ENCODE data around the gene DIP2A. TPM values are rescaled to one million over a fixed set of nuclear protein-coding genes. Genes with fewer than 3 reads are reported as not detected.
A peak's percentile ranks its signal among the peaks of the same experiment; 100 is the strongest.

The DIP2A gene
- polyA plus RNA-seq, 3 donors, result 4.6 to 55.4 (median 6.1) TPM

DNA sequence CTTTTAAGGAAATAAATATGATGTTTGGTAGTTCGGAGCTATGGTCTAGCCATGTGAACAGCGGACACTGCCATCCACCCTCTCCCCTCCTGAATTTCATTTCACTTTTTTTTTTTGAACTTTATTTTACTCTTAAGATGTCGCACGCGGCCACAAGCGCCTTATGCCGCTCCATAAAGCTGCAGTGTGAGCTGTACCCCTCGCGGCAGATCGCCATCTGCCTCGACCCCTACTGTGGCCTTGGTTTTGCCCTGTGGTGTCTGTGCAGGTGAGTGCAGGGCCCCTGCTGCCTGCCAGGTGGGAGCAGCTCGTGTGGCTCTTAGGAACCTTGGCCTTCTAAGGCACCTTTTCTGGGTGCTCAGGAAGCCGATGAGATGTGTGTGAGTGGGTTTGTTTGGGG lies 98.1 kb downstream of the DIP2A start:
- peaks cover 0 to 4% (median 0%) of the 10 kb centered on the region in 3 donors for H3K27me3 Mint-ChIP-seq (ENCODE audit: low read depth in 3 of 3)
- no peak overlapping the region for H3K4me3 Mint-ChIP-seq
- DNase-seq, result no peak
- H3K36me3 ChIP-seq (replicated peaks in 1 of 2; ENCODE audit: control insufficient read depth in 1 of 2, insufficient read depth in 2 of 2, low read length in 2 of 2), result peaks cover 67 to 80% of the 10 kb centered on the region in 2 donors
- H3K4me1 ChIP-seq (ENCODE audit: control insufficient read depth in 1 of 2, insufficient read depth in 2 of 2, low read length in 2 of 2), result peaks cover 16% of the 10 kb centered on the region in 2 donors
- no peak overlapping the region for H3K4me2 ChIP-seq (replicated peaks; ENCODE audit: extremely low read depth, low read length, poor library complexity, severe bottlenecking)
- peaks cover 15% of the 10 kb centered on the region for H3K4me1 Mint-ChIP-seq
- H3K4me3 ChIP-seq (replicated peaks in 1 of 3; ENCODE audit: low read depth in 2 of 3, low read length in 3 of 3), result no peak overlapping the region
- TF ChIP-seq, protein P1, sequence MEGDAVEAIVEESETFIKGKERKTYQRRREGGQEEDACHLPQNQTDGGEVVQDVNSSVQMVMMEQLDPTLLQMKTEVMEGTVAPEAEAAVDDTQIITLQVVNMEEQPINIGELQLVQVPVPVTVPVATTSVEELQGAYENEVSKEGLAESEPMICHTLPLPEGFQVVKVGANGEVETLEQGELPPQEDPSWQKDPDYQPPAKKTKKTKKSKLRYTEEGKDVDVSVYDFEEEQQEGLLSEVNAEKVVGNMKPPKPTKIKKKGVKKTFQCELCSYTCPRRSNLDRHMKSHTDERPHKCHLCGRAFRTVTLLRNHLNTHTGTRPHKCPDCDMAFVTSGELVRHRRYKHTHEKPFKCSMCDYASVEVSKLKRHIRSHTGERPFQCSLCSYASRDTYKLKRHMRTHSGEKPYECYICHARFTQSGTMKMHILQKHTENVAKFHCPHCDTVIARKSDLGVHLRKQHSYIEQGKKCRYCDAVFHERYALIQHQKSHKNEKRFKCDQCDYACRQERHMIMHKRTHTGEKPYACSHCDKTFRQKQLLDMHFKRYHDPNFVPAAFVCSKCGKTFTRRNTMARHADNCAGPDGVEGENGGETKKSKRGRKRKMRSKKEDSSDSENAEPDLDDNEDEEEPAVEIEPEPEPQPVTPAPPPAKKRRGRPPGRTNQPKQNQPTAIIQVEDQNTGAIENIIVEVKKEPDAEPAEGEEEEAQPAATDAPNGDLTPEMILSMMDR (IDR thresholded peaks at IDR 0.05), result no peak
- no peak overlapping the region for H3K9ac ChIP-seq (ENCODE audit: insufficient read depth, low read length, poor library complexity, severe bottlenecking)
- H3K36me3 Mint-ChIP-seq, result peaks cover 71 to 80% of the 10 kb centered on the region in 2 donors
- no peak overlapping the region for H3K27ac ChIP-seq (ENCODE audit: low read depth in 1 of 2, low read length in 2 of 2)
- no peaks in the 10 kb centered on the region for H3K9me3 ChIP-seq (replicated peaks in 1 of 2; ENCODE audit: control insufficient read depth in 1 of 2, insufficient read depth in 1 of 2, low read length in 2 of 2)
- H3K27me3 ChIP-seq (ENCODE audit: control insufficient read depth in 2 of 2, insufficient read depth in 2 of 2, low read length in 2 of 2), result no peaks in the 10 kb centered on the region
- H4K20me1 ChIP-seq (ENCODE audit: insufficient read depth, low read length), result no peaks in the 10 kb centered on the region
- H3K27ac Mint-ChIP-seq, result peak overlapping the region in 2 of 7 donors; percentile 31 to 66
- 97% methylated on average over 10 of the region's 13 CpGs for WGBS (ENCODE audit: insufficient coverage)
- no peaks in the 10 kb centered on the region for H3K79me2 ChIP-seq (ENCODE audit: insufficient read depth, low read length)
- no peaks in the 10 kb centered on the region for H3K9me3 Mint-ChIP-seq
- H2AFZ ChIP-seq (ENCODE audit: insufficient read depth, low read depth, low read length, poor library complexity, severe bottlenecking), result no peak overlapping the region
- intact Hi-C loops (cut with micrococcal nuclease), result no loop called here

DNA sequence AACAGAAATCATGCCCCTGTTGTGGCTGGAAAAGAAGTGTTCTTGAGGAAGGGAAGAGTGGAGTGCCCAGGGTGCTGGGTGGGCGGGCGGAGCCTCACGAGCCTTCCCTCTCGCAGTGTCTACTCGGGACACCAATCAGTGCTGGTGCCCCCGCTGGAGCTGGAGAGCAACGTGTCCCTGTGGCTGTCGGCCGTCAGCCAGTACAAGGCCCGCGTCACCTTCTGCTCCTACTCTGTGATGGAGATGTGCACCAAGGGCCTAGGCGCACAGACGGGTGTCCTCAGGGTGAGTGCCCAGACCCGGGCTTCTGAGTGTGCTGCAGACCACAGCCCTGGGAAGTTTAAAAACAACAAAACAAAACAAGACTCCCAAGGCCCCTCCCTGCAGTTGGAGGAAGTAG lies 98.8 kb downstream of the DIP2A start:
- Mint-ChIP-seq H3K9me3 (no peaks in the 10 kb centered on the region), H3K4me1 (peaks cover 11% of the 10 kb centered on the region), H3K4me3 (no peak overlapping the region), H3K36me3 (peaks cover 78 to 87% of the 10 kb centered on the region in 2 donors), H3K27ac (peak overlapping the region in 1 of 7 donors; percentile 54), H3K27me3 (ENCODE audit: low read depth in 3 of 3) (peaks cover 0 to 4% (median 0%) of the 10 kb centered on the region in 3 donors)
- H3K27ac ChIP-seq (ENCODE audit: low read depth in 1 of 2, low read length in 2 of 2), result peak overlapping the region in 1 of 2 donors; percentile 2
- no peaks in the 10 kb centered on the region for H3K27me3 ChIP-seq (ENCODE audit: control insufficient read depth in 2 of 2, insufficient read depth in 2 of 2, low read length in 2 of 2)
- peak overlapping the region; percentile 1 for H3K9ac ChIP-seq (ENCODE audit: insufficient read depth, low read length, poor library complexity, severe bottlenecking)
- H3K4me3 ChIP-seq (replicated peaks in 1 of 3; ENCODE audit: low read depth in 2 of 3, low read length in 3 of 3), result no peak overlapping the region
- no peaks in the 10 kb centered on the region for H3K79me2 ChIP-seq (ENCODE audit: insufficient read depth, low read length)
- WGBS (ENCODE audit: insufficient coverage), result 96% methylated on average over 11 of the region's 14 CpGs
- no peak overlapping the region for H2AFZ ChIP-seq (ENCODE audit: insufficient read depth, low read depth, low read length, poor library complexity, severe bottlenecking)
- no peak overlapping the region for H3K4me2 ChIP-seq (replicated peaks; ENCODE audit: extremely low read depth, low read length, poor library complexity, severe bottlenecking)
- DNase-seq, result no peak
- TF ChIP-seq, protein P1 (IDR thresholded peaks at IDR 0.05), result no peak
- H3K36me3 ChIP-seq (replicated peaks in 1 of 2; ENCODE audit: control insufficient read depth in 1 of 2, insufficient read depth in 2 of 2, low read length in 2 of 2), result peaks cover 73 to 87% of the 10 kb centered on the region in 2 donors
- H3K9me3 ChIP-seq (replicated peaks in 1 of 2; ENCODE audit: control insufficient read depth in 1 of 2, insufficient read depth in 1 of 2, low read length in 2 of 2), result no peaks in the 10 kb centered on the region
- H3K4me1 ChIP-seq (ENCODE audit: control insufficient read depth in 1 of 2, insufficient read depth in 2 of 2, low read length in 2 of 2), result peaks cover 9% of the 10 kb centered on the region in 2 donors
- intact Hi-C loops (cut with micrococcal nuclease), result no loop called here
- H4K20me1 ChIP-seq (ENCODE audit: insufficient read depth, low read length), result no peaks in the 10 kb centered on the region
